GM19468 (cell line): Measurements from ENCODE around the gene FGF5.
"Not testable (repeated sequence)": the region's sequence is repeated elsewhere in the genome, so short reads cannot be mapped to it uniquely, and the experiment has no call there.

Experiments
- ATAC-seq: cut with Tn5 transposase; IDR thresholded peaks from one replicate; pipeline ENCODE4 v1.9.1; 2021; ENCODE audit warnings: mild to moderate bottlenecking, moderate library complexity, moderate number of reproducible peaks; ENCODE audit not compliant: unreplicated experiment; ENCODE audit errors: extremely low read depth

Gene FGF5

GRCh38 chr4:80286451-80286850, 20.0 kb downstream of the FGF5 start:
- ATAC-seq = no peak

- not testable (repeated sequence) for ATAC-seq
These were observed 24.2 kb downstream of the FGF5 start for GRCh38 chr4:80290665-80291064.

GRCh38 chr4:80294206-80294605, 27.7 kb downstream of the FGF5 start:
- ATAC-seq = no peak

- no peak for ATAC-seq
These were observed 28.9 kb downstream of the FGF5 start for GRCh38 chr4:80295336-80295735.

GRCh38 chr4:80295826-80296225, 29.4 kb downstream of the FGF5 start:
- ATAC-seq = no peak

GRCh38 chr4:80301884-80302283, 35.4 kb downstream of the FGF5 start:
- no peak for ATAC-seq

GRCh38 chr4:80302616-80303223, 36.3 kb downstream of the FGF5 start:
- no peak for ATAC-seq

- no peak for ATAC-seq
These were observed 39.0 kb downstream of the FGF5 start for GRCh38 chr4:80305466-80305865.

GRCh38 chr4:80306260-80306659, 39.8 kb downstream of the FGF5 start:
- no peak for ATAC-seq

GRCh38 chr4:80307183-80307735, 40.8 kb downstream of the FGF5 start:
- no peak for ATAC-seq

GRCh38 chr4:80307774-80308465, 41.5 kb downstream of the FGF5 start:
- ATAC-seq = no peak

- ATAC-seq = no peak
These were observed 42.0 kb downstream of the FGF5 start for GRCh38 chr4:80308466-80308822.

GRCh38 chr4:80309294-80310004, 43.0 kb downstream of the FGF5 start:
- no peak for ATAC-seq

- no peak for ATAC-seq
These were observed 44.7 kb downstream of the FGF5 start for GRCh38 chr4:80311130-80311529.

- ATAC-seq = no peak
These were observed 45.7 kb downstream of the FGF5 start for GRCh38 chr4:80312124-80312523.

- ATAC-seq = no peak
These were observed 47.2 kb downstream of the FGF5 start for GRCh38 chr4:80313627-80314026.

- not testable (repeated sequence) for ATAC-seq
These were observed 49.4 kb downstream of the FGF5 start for GRCh38 chr4:80315848-80316247.

GRCh38 chr4:80321341-80321740, 54.9 kb downstream of the FGF5 start:
- ATAC-seq = no peak

- ATAC-seq = no peak
These were observed 55.3 kb downstream of the FGF5 start for GRCh38 chr4:80321776-80322175.

GRCh38 chr4:80322716-80323115, 56.3 kb downstream of the FGF5 start:
- ATAC-seq = no peak

GRCh38 chr4:80324171-80324570, 57.7 kb downstream of the FGF5 start:
- no peak for ATAC-seq
